Measurements from ENCODE around the gene NUDT8. TPM values are rescaled to one million over a fixed set of nuclear protein-coding genes. Genes with fewer than 3 reads are reported as not detected.

NUDT8 gene
- total and polyA plus RNA-seq, 9 of the 15 experiments (the other 6 are each of a cell fraction or from before 2014, with no cell fraction given), result 0.23 to 27.8 (median 5.0) TPM

DNA sequence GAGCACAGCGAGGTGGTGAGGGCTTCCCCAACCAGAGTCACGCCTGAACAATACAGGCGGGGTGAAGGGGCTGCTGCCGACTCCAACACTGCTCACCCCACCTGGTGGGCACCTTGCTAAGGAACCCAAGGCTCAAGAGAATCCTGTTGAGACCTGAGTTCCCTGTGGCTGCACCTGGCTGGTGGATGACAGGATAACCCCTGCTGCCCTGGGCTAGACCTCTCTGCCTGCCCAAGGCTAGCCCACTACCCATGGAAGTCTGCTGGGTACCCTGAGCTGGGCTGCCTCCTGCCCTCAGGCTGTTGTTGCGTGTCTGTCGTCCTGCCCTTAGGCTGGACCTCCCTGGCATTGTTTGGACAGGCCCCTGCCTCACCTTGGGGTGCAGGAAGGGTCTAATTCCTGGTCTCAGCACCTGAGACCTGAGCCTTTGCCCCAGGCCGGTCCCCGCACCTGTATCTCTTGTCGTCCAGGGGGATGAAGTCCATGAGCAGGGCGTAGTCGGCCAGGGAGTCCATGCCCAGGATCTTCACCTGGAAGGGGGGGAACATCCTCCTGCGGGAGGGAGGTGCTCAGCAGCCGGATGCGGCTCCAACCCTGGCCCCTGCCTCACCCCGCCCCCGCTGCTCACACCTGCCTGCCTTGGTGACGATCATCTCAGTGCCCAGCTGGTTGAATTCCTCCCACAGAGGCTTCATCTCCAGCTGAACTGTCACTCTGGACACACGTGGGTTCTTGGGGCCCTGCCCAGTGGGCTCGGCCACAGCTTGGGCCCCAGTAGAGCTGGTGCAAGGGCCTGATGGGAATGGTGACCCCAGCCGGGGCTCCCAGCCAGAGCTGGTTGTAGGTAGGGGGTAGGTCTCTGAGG is 4.9 kb upstream of the NUDT8 start:
- 37% methylated on average over 16 of the region's 20 CpGs for WGBS (ENCODE audit: insufficient coverage, low coverage, missing lambda C conversion rate)
- DNase-seq (ENCODE audit: extremely low read depth in 1 of 4, low spot score in 3 of 4) (no peak), FAIRE-seq (no peak), ATAC-seq (no peak)
- Histone ChIP-seq H2AFZ (ENCODE audit: low read depth, low read length) (no peak overlapping the region), H4K20me1 (replicated peaks; ENCODE audit: control insufficient read depth, insufficient read depth, low read length) (no peaks in the 10 kb centered on the region), H3K27ac (ENCODE audit: extremely low read depth, low read depth, low read length) (no peak overlapping the region), H3K36me3 (ENCODE audit: control insufficient read depth, insufficient read depth, low read length) (no peaks in the 10 kb centered on the region), H3K9ac (ENCODE audit: insufficient read depth in 1 of 2, low read depth in 2 of 2, low read length in 2 of 2) (peak overlapping the region in 1 of 2 experiments; percentile 13; a peak in 1 of 4 replicates), H3K9me1 (ENCODE audit: control insufficient read depth, insufficient read depth, low read length) (no peaks in the 10 kb centered on the region), H3K27me3 (ENCODE audit: control insufficient read depth in 2 of 2, insufficient read depth in 2 of 2, low read length in 2 of 2) (peaks cover 0 to 4% of the 10 kb centered on the region in 2 experiments; a peak in 1 of 5 replicates), H3K79me2 (ENCODE audit: control insufficient read depth, insufficient read depth, low read length) (no peaks in the 10 kb centered on the region), H3K4me3 (no peak overlapping the region), H3K4me1 (replicated peaks in 1 of 2; ENCODE audit: control insufficient read depth in 2 of 2, insufficient read depth in 2 of 2, low read length in 2 of 2) (peaks cover 10 to 58% of the 10 kb centered on the region in 2 experiments; a peak in 4 of 5 replicates), H3K4me2 (ENCODE audit: insufficient read depth, low read length) (no peak overlapping the region), H3K9me3 (replicated peaks; ENCODE audit: control insufficient read depth, insufficient read depth, low read depth, low read length) (no peaks in the 10 kb centered on the region)
- BruUV-seq (replicated peaks), result no TSS peak
- ChIA-PET POLR2A (no interaction called here), CTCF (ENCODE audit: low intra/inter-chr PET ratio) (no interaction called here)
- in situ Hi-C loops (cut with MboI), result no loop called here
- TF ChIP-seq POLR2G (IDR thresholded peaks at IDR 0.05; ENCODE audit: low read depth, low read length) (peak; percentile 48; the same call in 1 of the 2 replicates), HIVEP1 (CRISPR knock-in tag; IDR thresholded peaks at IDR 0.05) (no peak), TRIM28 (IDR thresholded peaks at IDR 0.05) (no peak), JUN (IDR thresholded peaks at IDR 0.05; ENCODE audit: borderline replicate concordance, low read depth, low read length) (no peak), JUN (CRISPR knock-in tag; IDR thresholded peaks at IDR 0.05; ENCODE audit: borderline replicate concordance) (no peak), ZNF444 (CRISPR knock-in tag; IDR thresholded peaks at IDR 0.05) (no peak), XRCC5 (IDR thresholded peaks at IDR 0.05; ENCODE audit: low read depth, low read length) (no peak), USF1 (CRISPR knock-in tag; IDR thresholded peaks at IDR 0.05) (0 out of 2 replicates have a peak, but pooled peaks have one; percentile 3), GATAD2B (IDR thresholded peaks at IDR 0.05; ENCODE audit: borderline replicate concordance) (no peak), ZKSCAN3 (CRISPR knock-in tag; IDR thresholded peaks at IDR 0.05) (peak; percentile 92), RFX1 (IDR thresholded peaks at IDR 0.05) (no peak)
- intact Hi-C loops (cut with micrococcal nuclease), result loop anchor here (5.0 kb wide), 1 partner anchor 63 kb away; no protein-coding TSS in a partner anchor

All from K562 (cell line).